Heart right ventricle (tissue), 16 donors: ENCODE results near the gene OR2F2. TPM values are rescaled to one million over a fixed set of nuclear protein-coding genes. Genes with fewer than 3 reads are reported as not detected.

Experiments
- ATAC-seq, 8 donors: fragments of 200-7000 bp; cut with Tn5 transposase; one replicate each; pipeline ENCODE4 v1.9.1; 2020; ENCODE audit warnings: mild to moderate bottlenecking in 8 of 8, moderate library complexity in 8 of 8, moderate number of reproducible peaks in 1 of 8
- DNase-seq, 2 donors: peaks; one replicate each; pipeline ENCODE4 v3.0.0-alpha.2; 2020
- H3K27ac ChIP-seq, 10 donors: fragments of 200-600 bp; sonication (generic) in 2 of 10; one replicate each; pipeline versions ENCODE4 v1.5.0 to v1.8.0; 2020 to 2022; ENCODE audit warnings: mild to moderate bottlenecking in 3 of 10
- H3K27me3 ChIP-seq, 7 donors: fragments of 200-600 bp; one replicate each; pipeline ENCODE4 v1.8.0; 2021 to 2022; ENCODE audit warnings: mild to moderate bottlenecking in 2 of 7
- H3K36me3 ChIP-seq, 9 donors: fragments of 200-600 bp; sonication (generic) in 1 of 9; one replicate each; pipeline versions ENCODE4 v1.5.0 to v1.8.0; 2020 to 2022; ENCODE audit warnings: mild to moderate bottlenecking in 2 of 9
- H3K4me1 ChIP-seq, 9 donors: fragments of 200-600 bp; sonication (generic) in 1 of 9; one replicate each; pipeline versions ENCODE4 v1.5.0 to v1.8.0; 2020 to 2022; ENCODE audit warnings: mild to moderate bottlenecking in 4 of 9
- H3K4me3 ChIP-seq, 10 donors: fragments of 200-600 bp; sonication (generic) in 2 of 10; one replicate each; pipeline versions ENCODE4 v1.5.0 to v1.8.0; 2020 to 2022; ENCODE audit warnings: mild to moderate bottlenecking in 7 of 10, moderate library complexity in 2 of 10
- H3K9me3 ChIP-seq, 11 donors: fragments of 200-600 bp in 10 of 11; sonication (generic) in 2 of 11; one replicate each; pipeline versions ENCODE4 v1.5.0 to v1.8.0; 2013 to 2022; ENCODE audit warnings: mild to moderate bottlenecking in 2 of 11, control low read depth in 1 of 11, moderate library complexity in 1 of 11
- CTCF ChIP-seq, 9 donors: fragments of 200-600 bp; sonication (generic) in 2 of 9; IDR thresholded peaks; one replicate each; pipeline versions ENCODE4 v1.5.0 to v1.8.0; 2021 to 2022; ENCODE audit warnings: antibody characterized with exemption in 9 of 9, mild to moderate bottlenecking in 5 of 9, moderate library complexity in 1 of 9
- WGBS, 2 donors: extraction: QIAGEN DNeasy Blood & Tissue Kit; methylation state at CpG; one replicate each; pipeline ENCODE4 v1.1.7; 2013; ENCODE audit warnings: inconsistent platforms in 1 of 2; 5-methylcytosine and 5-hydroxymethylcytosine counted together
- intact Hi-C, 10 donors: fragments of 100-400 bp; cut with DNase I; formaldehyde crosslinking; loops; one replicate each; pipeline versions ENCODE4 v1.11.1 to v1.14.2; 2022
- polyA plus RNA-seq, 2 donors: library from polyadenylated mRNA; stranded (reverse); fragments of 200-250 nt; gene quantifications; one replicate each; pipeline ENCODE4 v1.2.3, GENCODE V29; 2013
- total RNA-seq, 10 donors: library from RNA; stranded (reverse); fragmentation: NEBNext Ultra II Directional in 3 of 10; extraction: Animal tissue kit (Norgen Biotek cat#: 25700) in 3 of 10; gene quantifications; one replicate each; pipeline versions ENCODE4 v1.2.1 to v1.2.4, GENCODE V29; 2021 to 2023
- donor health status: Arrhythmogenic right ventricular cardiomyopathy.
- donor health status: ischemic (EF 13 %, LVEDD 7.1; RV severe dilation, severe dysfunction).
- donor health status: healthy with polysubstance abuse.
- donor health status: DM: no; HTN: yes; CAD: no.
- donor health status: DM: no; HTN: no; CAD: no.
- donor health status: ischemic (EF 25% LVEDD 6.9; RV normal size, moderate dysfunction).
- donor health status: ischemic (EF 25% LVEDD 5.7; RV mildly dilated, moderate dysfunction).
- donor health status: healthy.
- donor health status: DM: yes; HTN: yes; CAD: no.
- donor health status: Ischemic cardiomyopathy.
- donor health status: ischemic (EF 35%, LVEDD 5.7; RV mildly dilated, moderate dysfunction).
- donor health status: nonischemic (EF 11% LVEDD 7.7; RV severe dilation, severe dysfunction).
- donor health status: DM: yes; HTN: yes; CAD: no.
- donor health status: PGD.
- donor health status: ischemic (EF 29% LVEDD 5.4; RV normal size, mild dysfunction).
- donor health status: nonischemic (EF 23%, LVEDD 6.1; RV moderate dilation, normal function).

The OR2F2 gene
- total and polyA plus RNA-seq, 12 donors: not detected

GRCh38 chr7:143908120-143908519 is 26.9 kb upstream of the OR2F2 start:
- no peak overlapping the region for H3K4me3 ChIP-seq
- no peaks in the 10 kb centered on the region for H3K9me3 ChIP-seq
- no peaks in the 10 kb centered on the region for H3K36me3 ChIP-seq
- 72 to 80% methylated on average over 5 of the region's 5 CpGs for WGBS, 2 donors
- intact Hi-C loops: loop anchor here in 3 of 10 donors (10.0 kb wide), 3 partner anchors 87 to 487 kb away; no protein-coding TSS in a partner anchor
- no peak overlapping the region for H3K27ac ChIP-seq
- no peaks in the 10 kb centered on the region for H3K27me3 ChIP-seq
- peaks cover 0 to 20% (median 5%) of the 10 kb centered on the region in 9 donors for H3K4me1 ChIP-seq
- DNase-seq: no peak
- TF ChIP-seq CTCF (IDR thresholded peaks at IDR 0.05): no peak
- no peak for ATAC-seq

- H3K4me1 ChIP-seq: peaks cover 0 to 12% (median 5%) of the 10 kb centered on the region in 9 donors
- H3K36me3 ChIP-seq: no peaks in the 10 kb centered on the region
- 73 to 82% methylated on average over 3 of the region's 3 CpGs for WGBS, 2 donors
- DNase-seq: no peak
- TF ChIP-seq CTCF (IDR thresholded peaks at IDR 0.05): no peak
- H3K27me3 ChIP-seq: no peaks in the 10 kb centered on the region
- H3K9me3 ChIP-seq: no peaks in the 10 kb centered on the region
- intact Hi-C loops: loop anchor here in 4 of 10 donors (10.0 kb wide), 4 partner anchors 75 to 485 kb away; no protein-coding TSS in a partner anchor
- H3K27ac ChIP-seq: no peak overlapping the region
- no peak for ATAC-seq
- no peak overlapping the region for H3K4me3 ChIP-seq
Measured at GRCh38 chr7:143909863-143910262, 25.2 kb upstream of the OR2F2 start.

GRCh38 chr7:143910473-143911248 is 24.4 kb upstream of the OR2F2 start:
- Histone ChIP-seq H3K4me1 (peaks cover 0 to 4% (median under 1%) of the 10 kb centered on the region in 9 donors), H3K9me3 (no peaks in the 10 kb centered on the region), H3K36me3 (no peaks in the 10 kb centered on the region), H3K27me3 (no peaks in the 10 kb centered on the region), H3K4me3 (no peak overlapping the region), H3K27ac (no peak overlapping the region)
- ATAC-seq (no peak), DNase-seq (no peak)
- intact Hi-C loops: loop anchor here in 1 of 10 donors (10.0 kb wide), 1 partner anchor 74 kb away; no protein-coding TSS in a partner anchor
- WGBS, 2 donors: 72 to 73% methylated on average over 3 of the region's 3 CpGs
- no peak for TF ChIP-seq CTCF (IDR thresholded peaks at IDR 0.05)

GRCh38 chr7:143913945-143914615 is 21.0 kb upstream of the OR2F2 start:
- no peaks in the 10 kb centered on the region for H3K27me3 ChIP-seq
- H3K4me3 ChIP-seq: no peak overlapping the region
- no peak for ATAC-seq
- DNase-seq: no peak
- H3K4me1 ChIP-seq: no peaks in the 10 kb centered on the region
- H3K9me3 ChIP-seq: no peaks in the 10 kb centered on the region
- no peak for TF ChIP-seq CTCF (IDR thresholded peaks at IDR 0.05)
- 94% methylated on average over 3 of the region's 3 CpGs for WGBS, 2 donors
- intact Hi-C loops: loop anchor here in 1 of 10 donors (10.0 kb wide), 1 partner anchor 71 kb away; no protein-coding TSS in a partner anchor
- no peaks in the 10 kb centered on the region for H3K36me3 ChIP-seq
- H3K27ac ChIP-seq: no peak overlapping the region
